GM12891 (cell line): ENCODE results near the gene ING5.
"Not testable (repeated sequence)": the region's sequence is repeated elsewhere in the genome, so short reads cannot be mapped to it uniquely, and the experiment has no call there.

Experiments
- DNase-seq: peaks from one replicate; pipeline ENCODE4 v3.0.0; 2011; ENCODE audit warnings: low spot score; ENCODE audit not compliant: insufficient read length
- FAIRE-seq: peaks from 2 replicates; lab custom pipeline; 2011; peaks lifted over from hg19 to GRCh38; lab: Jason Lieb, UNC
- PAX5 ChIP-seq: IDR thresholded peaks from 2 replicates; pipeline ENCODE4 v1.6.1; 2011; ENCODE audit warnings: low read length, moderate library complexity, mild to moderate bottlenecking; ENCODE audit not compliant: insufficient read depth, severe bottlenecking
- POLR2A ChIP-seq: IDR thresholded peaks from 2 replicates; pipeline ENCODE4 v1.6.1; 2011; ENCODE audit warnings: low read depth, low read length, control low read depth
- POLR2AphosphoS5 ChIP-seq: IDR thresholded peaks from 2 replicates; pipeline ENCODE4 v1.6.1; 2011; ENCODE audit warnings: low read depth, low read length, control low read depth
- POU2F2 ChIP-seq: IDR thresholded peaks from 2 replicates; pipeline ENCODE4 v1.6.1; 2011; ENCODE audit warnings: low read depth, mild to moderate bottlenecking, control low read depth, low read length, moderate library complexity
- SPI1 ChIP-seq: IDR thresholded peaks from 2 replicates; pipeline ENCODE4 v1.6.1; 2011; ENCODE audit warnings: low read depth, low read length, control low read depth
- TAF1 ChIP-seq: IDR thresholded peaks from 2 replicates; pipeline ENCODE4 v1.6.1; 2011; ENCODE audit warnings: low read depth, low read length, control low read depth

ING5 gene

DNA sequence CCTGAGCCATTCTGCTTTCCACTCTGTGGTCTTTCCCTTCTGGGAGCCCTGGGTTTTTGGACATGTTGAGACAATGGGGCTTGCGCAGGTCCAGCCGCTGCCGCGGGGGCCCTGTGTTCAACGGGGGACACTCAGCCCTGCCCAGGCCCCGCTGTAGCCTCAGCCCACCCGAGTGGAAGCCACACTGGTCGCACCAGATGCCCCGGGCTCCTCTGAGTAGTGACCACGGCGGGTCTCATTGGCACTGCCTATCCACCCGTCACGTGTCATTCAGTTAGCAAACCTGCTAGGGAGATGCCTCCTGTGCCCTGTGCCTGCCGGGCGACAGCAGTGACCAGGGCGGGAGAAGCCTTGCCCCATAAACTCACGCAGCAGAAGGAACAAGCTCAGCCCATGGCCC lies 51.7 kb downstream of the ING5 start:
- FAIRE-seq, result no peak

DNA sequence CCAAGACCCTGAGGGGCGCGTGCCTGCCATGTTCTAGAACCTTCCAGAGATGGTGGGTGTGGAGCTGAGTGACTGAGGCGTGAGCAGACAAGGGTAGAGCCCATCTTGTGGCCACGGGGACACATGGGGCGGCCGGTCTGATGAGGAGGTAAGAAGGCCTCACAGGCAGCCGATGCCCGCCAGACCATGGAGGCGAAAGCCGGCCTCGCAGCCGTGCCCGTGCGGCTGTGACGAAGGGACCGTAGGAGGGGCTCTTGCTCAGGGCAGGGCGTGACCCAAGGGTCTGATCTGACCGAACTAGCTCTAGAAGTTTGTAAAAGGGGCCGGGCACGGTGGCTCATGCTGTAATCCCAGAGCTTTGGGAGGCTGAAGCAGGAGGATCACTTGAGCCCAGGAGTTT lies 52.2 kb downstream of the ING5 start:
- FAIRE-seq (no peak), DNase-seq (no peak)
- TF ChIP-seq SPI1, result no peak

More for the DNA sequence above, 51.7 kb downstream of the ING5 start:
- TF ChIP-seq POLR2AphosphoS5, result no peak
- TF ChIP-seq POLR2A, result no peak
- no peak for TF ChIP-seq TAF1
- no peak for TF ChIP-seq SPI1
- TF ChIP-seq PAX5, result no peak
- TF ChIP-seq POU2F2, result no peak
- DNase-seq, result no peak

DNA sequence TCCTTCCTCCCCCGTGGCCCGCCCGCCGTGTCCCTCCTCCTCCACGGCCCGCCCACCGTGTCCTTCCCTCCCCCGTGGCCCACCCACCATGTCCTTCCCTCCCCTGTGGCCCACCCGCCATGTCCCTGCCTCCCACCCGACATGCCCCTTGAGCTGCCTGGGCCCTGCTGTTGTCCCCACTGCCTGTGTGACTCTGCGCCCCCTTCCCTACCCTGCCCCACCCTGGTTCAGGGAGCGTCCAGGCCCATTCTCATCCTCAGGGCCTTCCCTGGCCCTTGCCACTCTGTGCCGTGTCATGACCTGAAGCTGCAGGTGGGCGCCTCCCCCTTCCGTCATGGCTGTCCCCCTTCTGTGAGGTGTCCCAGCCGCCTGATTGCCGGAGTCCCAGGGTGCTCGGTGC lies 53.3 kb downstream of the ING5 start:
- FAIRE-seq (no peak), DNase-seq (no peak)
- TF ChIP-seq POLR2A (no peak), POLR2AphosphoS5 (no peak), POU2F2 (no peak), PAX5 (no peak), TAF1 (no peak), SPI1 (no peak)

DNA sequence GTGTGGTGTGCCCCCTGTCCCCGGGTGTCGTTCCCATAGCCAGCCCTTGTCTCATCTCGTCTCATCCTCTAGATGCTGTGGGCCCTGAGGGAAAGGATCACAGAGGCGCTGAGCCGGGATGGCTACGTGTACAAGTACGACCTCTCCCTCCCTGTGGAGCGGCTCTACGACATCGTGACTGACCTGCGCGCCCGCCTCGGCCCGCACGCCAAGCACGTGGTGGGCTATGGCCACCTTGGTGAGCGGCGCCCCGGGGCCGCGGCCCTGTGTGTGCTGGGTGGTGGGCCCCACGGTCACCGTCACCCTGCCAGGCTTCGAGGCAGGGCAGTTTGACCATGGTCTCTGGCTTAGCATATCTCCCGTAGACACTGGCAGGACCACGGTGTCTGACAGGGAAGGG lies 53.9 kb downstream of the ING5 start:
- DNase-seq (no peak), FAIRE-seq (no peak)
- TF ChIP-seq POU2F2, result no peak
- TF ChIP-seq POLR2AphosphoS5, result no peak
- no peak for TF ChIP-seq SPI1
- no peak for TF ChIP-seq POLR2A
- no peak for TF ChIP-seq PAX5
- no peak for TF ChIP-seq TAF1

DNA sequence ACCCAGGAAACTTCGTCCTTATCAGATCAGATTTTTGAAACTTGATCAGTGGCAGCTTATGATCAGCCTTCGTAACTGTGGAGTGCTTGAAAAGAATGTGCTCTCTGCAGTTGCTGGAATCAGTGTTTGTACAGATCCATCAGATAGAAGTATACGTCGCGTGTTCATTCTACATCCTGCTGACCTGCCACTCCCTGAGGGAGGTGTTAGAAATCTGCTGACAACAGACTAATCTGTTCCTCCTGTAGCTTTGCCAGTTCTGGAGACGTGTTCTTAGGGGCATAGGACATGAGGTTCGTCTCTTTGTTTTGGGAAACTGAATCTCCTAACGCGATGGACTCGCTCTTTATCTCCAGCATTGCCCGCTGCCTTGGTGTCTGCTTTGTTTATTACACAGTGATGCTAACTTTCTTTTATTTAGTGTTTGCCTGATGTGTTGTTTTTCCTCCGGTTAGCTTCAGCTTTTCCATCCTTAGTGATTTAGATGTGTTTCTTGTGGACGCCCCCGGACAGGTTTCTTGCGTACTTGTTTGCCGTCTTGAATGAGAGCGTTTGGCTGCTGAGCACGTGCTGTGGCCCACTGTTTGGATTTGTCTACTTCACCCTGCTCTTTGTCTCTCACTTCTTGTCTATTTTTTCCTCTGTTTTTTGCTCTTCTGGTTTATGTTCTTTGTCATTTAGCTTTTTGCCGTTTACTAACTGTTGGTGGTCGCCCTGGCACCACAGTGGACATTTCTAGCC lies 57.4 kb downstream of the ING5 start:
- TF ChIP-seq POU2F2 (no peak), TAF1 (no peak), POLR2AphosphoS5 (no peak), SPI1 (no peak), POLR2A (no peak), PAX5 (no peak)
- FAIRE-seq (no peak), DNase-seq (no peak)

DNA sequence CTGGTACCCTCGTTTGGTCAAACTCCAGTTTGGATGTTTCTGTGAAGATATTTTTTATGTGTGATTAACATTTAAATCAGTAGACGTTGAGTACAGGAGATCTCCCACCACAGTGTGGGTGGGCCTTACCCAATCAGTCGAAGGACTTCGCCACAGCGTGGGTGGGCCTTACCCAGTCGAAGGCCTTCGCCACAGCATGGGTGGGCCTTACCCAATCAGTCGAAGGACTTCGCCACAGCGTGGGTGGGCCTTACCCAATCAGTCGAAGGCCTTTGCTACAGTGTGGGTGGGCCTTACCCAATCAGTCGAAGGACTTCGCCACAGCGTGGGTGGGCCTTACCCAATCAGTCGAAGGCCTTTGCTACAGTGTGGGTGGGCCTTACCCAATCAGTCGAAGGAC lies 58.1 kb downstream of the ING5 start:
- not testable (repeated sequence) for DNase-seq, FAIRE-seq

DNA sequence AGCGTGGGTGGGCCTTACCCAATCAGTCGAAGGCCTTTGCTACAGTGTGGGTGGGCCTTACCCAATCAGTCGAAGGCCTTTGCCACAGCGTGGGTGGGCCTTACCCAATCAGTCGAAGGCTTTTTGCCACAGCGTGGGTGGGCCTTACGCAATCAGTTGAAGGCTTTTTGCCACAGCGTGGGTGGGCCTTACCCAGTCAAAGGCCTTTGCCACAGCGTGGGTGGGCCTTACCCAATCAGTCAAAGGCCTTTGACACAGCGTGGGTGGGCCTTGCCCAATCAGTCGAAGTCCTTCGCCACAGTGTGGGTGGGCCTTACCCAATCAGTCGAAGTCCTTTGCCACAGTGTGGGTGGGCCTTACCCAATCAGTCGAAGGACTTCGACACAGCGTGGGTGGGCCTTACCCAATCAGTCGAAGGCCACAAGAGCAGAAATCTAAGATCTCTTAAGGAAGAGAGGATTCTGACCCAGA lies 58.5 kb downstream of the ING5 start:
- DNase-seq (no peak), FAIRE-seq (no peak)
- TF ChIP-seq POLR2A (no peak), SPI1 (no peak), POLR2AphosphoS5 (no peak), PAX5 (no peak), TAF1 (no peak), POU2F2 (no peak)

DNA sequence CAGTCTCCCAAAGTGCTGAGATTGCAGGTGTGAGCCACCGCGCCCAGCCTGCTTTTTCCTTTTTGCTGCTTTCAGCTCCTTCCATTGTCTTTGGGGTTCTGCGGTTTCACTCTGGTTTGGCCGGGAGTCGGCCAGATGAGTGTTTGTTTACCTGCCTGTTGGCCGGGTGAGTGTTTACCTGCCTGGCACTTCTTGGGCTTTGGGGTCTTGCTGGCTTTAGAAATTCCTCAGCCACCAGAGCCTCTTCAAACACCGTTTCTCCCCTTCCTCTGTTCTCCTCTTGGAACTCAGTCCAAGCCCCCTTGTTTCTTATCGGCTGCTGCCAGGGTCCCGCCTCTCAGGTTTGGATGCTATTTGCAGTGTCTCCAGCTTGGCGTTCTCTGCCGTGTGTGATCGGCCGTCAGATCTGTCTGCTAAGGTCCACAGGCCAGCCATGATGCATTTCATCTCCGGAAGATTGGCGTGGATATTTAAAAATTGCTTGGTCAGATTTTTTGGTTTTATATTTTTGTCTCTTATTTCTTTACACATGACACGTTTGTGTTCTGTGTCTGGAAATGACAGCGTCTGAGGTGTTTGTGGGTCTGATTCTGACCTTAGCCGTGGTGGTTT lies 60.6 kb downstream of the ING5 start:
- no peak for TF ChIP-seq POLR2AphosphoS5
- no peak for TF ChIP-seq POLR2A
- no peak for TF ChIP-seq TAF1
- TF ChIP-seq SPI1, result no peak
- TF ChIP-seq PAX5, result no peak
- FAIRE-seq (no peak), DNase-seq (no peak)

DNA sequence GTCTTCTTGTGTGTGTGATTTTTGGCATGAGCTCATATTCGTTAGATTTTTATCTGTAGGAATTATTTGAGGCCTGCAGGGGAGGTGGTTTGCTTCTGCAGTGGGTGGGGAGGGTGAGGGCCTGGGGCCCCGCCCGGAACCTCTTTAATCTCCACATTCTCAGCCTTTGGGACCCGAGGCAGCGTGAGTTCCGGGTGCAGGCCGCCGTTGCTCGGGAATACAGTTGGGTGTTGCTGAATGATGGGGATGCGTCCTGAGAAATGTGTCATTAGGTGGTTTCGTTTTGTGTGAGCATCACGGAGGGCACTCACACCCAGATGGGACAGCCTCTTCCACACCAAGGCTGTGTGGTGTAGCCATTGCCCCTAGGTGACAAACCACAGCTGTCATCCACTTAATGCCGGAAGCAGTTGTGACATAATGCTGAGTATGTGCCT lies 61.1 kb downstream of the ING5 start:
- FAIRE-seq (no peak), DNase-seq (no peak)
- TF ChIP-seq POU2F2, result no peak
- no peak for TF ChIP-seq PAX5
- no peak for TF ChIP-seq SPI1
- no peak for TF ChIP-seq POLR2A
- TF ChIP-seq TAF1, result no peak
- TF ChIP-seq POLR2AphosphoS5, result no peak

DNA sequence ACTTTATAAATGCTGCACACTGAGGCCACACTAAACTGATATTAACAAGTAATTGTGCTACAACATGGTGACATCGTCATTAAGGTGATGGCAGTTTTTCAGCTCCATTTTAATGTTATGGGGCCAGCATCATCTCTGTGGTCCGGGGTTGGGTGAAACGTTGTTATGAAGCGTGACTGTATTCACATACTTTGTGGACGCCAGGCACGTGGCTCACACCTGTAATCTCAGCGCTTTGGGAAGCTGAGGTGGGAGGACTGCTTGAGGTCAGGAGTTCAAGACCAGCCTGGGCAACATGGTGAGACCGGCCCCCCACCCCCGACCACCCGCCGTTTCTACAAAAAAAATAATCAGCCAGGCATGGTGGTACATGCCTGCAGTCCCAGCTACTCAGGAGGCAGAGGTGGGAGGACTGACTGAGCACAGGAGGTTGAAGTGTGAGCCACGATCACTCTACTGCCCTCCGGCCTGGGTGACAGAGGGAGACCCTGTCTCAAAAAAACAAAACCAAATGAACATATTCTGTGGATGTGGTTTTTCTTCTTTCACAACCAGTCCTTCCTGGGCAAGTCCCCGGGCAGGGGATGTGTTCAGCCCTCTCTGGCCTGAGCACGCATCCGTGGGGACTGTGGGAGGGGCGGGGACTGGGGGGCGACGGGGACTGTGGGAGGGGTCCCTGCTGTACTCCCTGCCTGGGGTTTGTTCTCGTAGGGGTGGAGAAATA lies 61.9 kb downstream of the ING5 start:
- DNase-seq (no peak), FAIRE-seq (no peak)
- TF ChIP-seq TAF1 (no peak), POU2F2 (no peak), POLR2AphosphoS5 (no peak)
